ENCODE measurements around the gene CFHR4. TPM values are rescaled to one million over a fixed set of nuclear protein-coding genes. Genes with fewer than 3 reads are reported as not detected.
"Not testable (repeated sequence)": the region's sequence is repeated elsewhere in the genome, so short reads cannot be mapped to it uniquely, and the experiment has no call there.

CFHR4 gene
- polyA plus RNA-seq (ENCODE audit: insufficient read length in 3 of 3), result not detected
- long read RNA-seq, donor 1, result 0 reads
- long read RNA-seq, donor 2, result 0 reads
- long read RNA-seq, donor 3, result 0 reads
- long read RNA-seq, donor 4, result 0 reads
- long read RNA-seq, donor 5, result 0 reads
- long read RNA-seq, donor 6, result 0 reads
- long read RNA-seq, donor 7, result 0 reads
- long read RNA-seq, donor 8, result 0 reads
- long read RNA-seq, donor 9, result 0 reads
- long read RNA-seq, donor 10, result 0 reads
- long read RNA-seq, donor 11, result 0 reads
- long read RNA-seq, donor 12, result 0 reads
- long read RNA-seq, donor 13, result 0 reads
- long read RNA-seq, donor 14, result 0 reads
- long read RNA-seq, donor 15, result 0 reads
- long read RNA-seq, donor 16, result 0 reads

- no peak for DNase-seq
Measured at GRCh38 chr1:196887515-196888239, at the start of gene CFHR4. Gene CFHR4 (plus strand): TSS chr1:196888052. CDS start chr1:196888151, 99 bp downstream.

DNA sequence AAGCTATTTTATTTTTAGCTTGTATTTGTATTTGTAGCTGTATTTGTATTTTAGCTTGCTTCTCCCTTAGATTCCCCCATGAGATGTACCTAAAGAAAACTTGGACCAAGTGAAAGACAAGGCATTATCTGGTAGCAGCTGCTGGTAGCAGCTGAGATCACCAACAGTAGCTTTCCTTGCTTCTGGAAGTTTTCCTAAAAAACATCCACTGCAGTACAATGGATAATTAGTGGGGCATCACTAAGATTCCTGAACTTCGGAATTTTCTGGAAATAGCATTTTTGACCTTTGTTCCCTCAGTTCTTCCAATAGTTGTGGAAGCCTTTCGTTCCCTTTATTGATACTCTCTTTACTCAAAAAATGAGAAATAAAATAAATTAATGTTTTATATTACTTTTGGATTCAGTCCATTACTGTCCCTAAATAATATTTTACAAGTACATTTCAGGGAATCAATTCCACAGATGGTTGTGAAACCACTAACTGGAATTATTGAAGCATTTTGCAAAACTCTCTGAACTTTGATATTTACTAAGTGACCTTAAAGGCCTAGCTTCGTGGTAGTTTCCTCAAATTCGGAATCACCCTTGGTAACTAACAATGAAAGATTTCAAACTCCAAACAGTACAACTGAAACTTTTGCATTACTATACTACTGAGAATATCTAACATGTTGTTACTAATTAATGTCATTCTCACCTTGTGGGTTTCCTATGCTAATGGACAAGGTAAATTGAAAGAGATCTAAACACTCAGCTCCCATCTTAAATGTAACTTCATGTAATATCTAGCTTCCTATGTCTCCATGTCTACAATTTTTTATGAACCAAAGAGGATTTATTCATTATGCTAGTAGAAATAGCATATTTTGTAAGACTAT lies 38.0 kb upstream of the CFHR4 start:
- not testable (repeated sequence) for DNase-seq

DNA sequence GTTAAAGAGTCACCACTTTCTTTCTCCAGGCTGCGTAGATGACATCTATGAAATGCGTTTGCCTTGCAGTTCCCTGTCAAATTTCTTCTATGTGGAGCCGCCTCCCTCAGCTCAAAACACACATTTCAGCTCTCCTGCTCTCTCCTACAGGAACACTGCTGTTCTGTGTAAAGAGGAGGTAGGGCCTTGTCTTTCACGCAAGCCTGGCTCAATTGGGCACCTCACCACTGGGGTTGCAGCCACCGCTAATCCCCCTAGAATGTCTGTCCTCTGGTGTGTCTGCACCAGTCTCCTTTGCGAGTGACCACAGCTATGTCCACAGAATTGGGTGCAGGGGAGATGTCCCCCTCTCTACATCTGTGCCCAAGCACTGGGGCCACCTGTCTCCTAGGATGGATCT lies 31.8 kb upstream of the CFHR4 start:
- DNase-seq, result no peak

DNA sequence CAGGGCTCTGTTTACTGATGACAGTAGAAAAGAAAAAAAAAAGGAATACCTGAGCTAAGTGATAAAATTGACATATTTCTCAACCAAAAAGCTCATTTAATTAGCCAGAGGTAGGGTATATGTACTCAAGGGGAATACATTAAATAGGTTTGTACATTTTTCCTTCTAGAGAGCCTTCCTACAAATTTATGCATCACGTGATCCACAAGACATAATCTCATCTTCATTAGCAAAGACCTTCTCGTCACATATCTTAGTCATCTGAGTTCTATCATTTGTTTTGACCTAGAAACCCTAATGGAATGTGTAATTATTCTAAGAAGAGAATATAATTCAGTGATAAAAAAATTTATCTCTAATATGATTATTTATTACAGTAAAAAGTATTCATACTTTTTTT lies 30.7 kb upstream of the CFHR4 start:
- DNase-seq, result no peak

DNA sequence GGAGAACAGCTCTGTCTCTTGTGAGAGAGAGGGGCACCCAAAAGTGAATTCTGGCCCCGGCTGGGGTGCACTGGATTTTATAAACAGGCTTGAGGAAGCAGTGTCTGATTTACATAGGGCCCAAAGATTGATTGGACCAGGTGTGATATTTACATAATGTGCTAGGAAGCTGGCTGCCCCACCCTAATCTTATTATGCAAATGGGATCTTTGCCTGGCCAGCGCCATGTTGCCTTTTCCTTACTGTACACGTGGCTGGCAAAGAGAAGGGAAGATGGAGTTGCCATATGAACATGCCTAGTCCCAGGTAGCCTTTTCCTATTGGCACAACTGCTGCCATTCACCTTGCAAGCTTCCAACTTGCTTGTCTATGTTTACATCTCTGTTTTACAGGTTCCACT lies 29.0 kb upstream of the CFHR4 start:
- DNase-seq, result no peak

- no peak for DNase-seq
Measured at GRCh38 chr1:196860323-196860884, 27.4 kb upstream of the CFHR4 start.

DNA sequence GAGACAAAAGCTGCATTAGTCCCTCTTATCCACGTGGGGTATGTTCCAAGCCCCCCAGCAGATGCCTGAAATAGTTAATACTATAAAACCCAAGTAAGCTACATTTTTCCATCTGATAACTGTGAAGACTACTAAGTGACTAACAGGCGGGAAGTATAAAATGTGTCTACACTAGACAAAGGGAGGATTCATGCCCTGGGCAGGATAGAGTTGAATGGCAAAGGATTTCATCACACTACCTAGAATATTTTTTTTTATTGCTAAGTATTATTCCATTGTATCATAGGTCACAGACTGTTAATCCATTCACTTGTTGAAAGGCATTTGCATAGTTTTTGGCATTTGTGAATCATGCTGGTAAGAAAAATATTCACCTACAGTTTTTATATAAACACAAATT lies 26.4 kb upstream of the CFHR4 start:
- DNase-seq, result no peak

GRCh38 chr1:196866974-196867373 lies 20.9 kb upstream of the CFHR4 start:
- DNase-seq, result no peak

DNA sequence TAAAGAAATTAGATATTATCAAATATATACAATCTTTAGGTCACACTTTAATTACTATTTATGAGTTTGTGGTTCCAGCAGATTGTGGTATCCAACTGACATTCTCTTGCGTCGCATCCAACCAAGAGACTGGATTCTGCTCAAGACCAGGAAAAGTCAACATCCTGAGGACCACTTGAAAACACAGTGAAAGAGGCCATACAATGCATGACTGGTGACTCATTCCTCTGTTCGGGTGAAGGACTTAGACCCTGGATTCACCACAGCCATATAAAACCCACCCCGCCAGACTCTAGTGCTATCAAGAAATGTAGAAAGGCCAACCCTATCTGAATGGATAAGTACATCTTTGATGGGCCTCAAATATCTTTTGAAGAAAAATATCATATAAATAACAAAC lies 14.5 kb upstream of the CFHR4 start:
- DNase-seq, result no peak

GRCh38 chr1:196875935-196876334 lies 11.9 kb upstream of the CFHR4 start:
- no peak for DNase-seq

DNA sequence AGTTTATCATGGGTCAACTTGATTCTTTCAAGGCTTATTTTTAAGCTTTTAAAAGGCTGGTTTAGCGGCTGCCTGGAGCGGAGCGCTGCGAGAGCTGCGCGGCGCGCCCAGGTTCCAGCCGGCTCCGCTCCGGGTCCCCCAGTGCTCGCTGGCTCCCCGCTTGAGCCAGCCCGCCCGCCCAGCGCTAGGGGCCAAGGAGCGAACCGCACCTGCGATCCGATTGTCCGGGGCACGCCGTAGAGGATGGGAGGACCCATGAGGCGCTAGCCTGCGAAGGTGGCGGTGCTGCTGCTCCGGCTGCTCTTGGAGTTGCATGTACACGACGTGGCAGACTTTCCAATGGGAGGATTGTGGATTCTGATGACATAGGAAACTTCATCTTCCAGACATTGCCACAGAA lies 9.9 kb upstream of the CFHR4 start:
- peak; percentile 17 for DNase-seq

DNA sequence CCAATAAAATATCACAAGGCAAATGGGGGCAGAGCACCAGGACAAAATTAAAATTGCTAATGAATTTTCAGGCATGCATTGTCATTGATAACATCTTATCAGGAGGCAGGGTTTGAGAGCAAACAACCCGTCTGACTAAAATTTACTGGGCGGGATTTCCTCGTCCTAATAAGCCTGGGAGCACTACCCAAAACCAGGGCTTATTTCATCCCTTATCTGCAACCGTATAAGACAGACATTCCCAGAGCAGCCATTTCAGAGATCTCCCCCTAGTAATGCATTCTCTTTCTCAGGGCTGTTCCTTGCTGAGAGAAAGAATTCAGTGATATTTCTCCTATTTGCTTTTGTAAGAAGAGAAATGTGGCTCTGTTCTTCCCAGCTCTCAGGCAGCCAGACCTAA lies 1.3 kb upstream of the CFHR4 start:
- DNase-seq, result not testable (repeated sequence)

GRCh38 chr1:196890668-196891067 lies 2.8 kb downstream of the CFHR4 start:
- no peak for DNase-seq

DNA sequence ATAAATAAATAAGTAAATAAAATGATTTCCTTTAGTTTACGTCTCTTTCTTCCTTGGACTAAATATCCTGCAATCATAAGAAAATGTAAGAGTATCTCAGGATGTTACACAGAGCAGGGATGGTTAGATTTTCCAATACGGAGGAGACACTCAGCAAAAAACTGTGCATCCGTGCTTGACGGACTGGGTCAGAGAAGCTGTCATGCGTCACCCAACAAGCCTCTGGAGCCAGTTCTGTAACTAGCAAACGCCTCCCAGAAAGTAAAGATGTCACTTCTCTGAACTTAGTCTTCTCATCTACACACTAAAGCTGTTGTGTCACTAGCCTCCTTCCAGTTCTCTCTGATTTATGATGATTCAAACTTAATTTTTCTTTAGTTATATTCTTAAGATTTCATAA lies 3.4 kb downstream of the CFHR4 start:
- no peak for DNase-seq

DNA sequence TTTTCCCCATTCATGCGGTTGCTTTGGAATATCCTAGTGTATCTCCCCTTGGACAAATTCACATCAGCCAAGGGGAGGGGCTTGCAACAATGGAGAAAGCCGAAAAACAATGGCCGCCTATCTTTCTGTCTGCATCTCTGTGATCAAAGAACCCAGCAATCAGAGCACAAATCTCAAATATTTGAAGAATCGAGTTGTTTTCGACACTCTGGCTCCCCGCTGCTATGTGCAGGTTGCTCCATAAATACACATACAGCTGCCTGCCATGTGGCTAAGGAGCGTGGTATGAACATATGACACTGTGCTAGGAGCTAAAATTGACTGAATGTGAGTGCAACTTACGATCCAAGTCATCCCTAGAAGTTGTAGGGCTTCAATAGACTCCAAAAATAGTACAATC lies 8.5 kb downstream of the CFHR4 start:
- DNase-seq, result no peak

GRCh38 chr1:196897158-196897828 lies 9.4 kb downstream of the CFHR4 start:
- no peak for DNase-seq

- DNase-seq, result no peak
Measured at GRCh38 chr1:196902344-196902743, 14.5 kb downstream of the CFHR4 start.

- DNase-seq, result no peak
Measured at GRCh38 chr1:196910215-196910614, 22.4 kb downstream of the CFHR4 start.

DNA sequence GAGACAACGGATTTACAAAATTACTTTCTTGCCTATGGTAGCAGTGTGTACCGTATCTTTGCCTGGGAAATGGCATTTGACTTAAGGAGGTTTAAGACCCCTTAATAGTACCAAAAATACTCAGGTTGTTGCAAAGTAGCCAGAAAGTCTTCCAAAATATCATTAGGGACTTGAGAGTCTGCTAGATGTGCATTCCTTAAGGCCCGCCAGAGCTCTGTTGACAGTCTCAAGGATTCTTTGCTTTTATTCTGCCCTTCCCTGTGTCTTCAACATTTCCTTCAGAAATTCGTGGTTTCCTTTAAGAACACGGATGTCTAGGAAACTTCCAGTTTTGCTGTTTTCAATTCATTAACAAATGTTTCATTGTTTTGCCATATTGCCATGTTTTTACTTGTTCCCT lies 24.4 kb downstream of the CFHR4 start:
- not testable (repeated sequence) for DNase-seq

DNA sequence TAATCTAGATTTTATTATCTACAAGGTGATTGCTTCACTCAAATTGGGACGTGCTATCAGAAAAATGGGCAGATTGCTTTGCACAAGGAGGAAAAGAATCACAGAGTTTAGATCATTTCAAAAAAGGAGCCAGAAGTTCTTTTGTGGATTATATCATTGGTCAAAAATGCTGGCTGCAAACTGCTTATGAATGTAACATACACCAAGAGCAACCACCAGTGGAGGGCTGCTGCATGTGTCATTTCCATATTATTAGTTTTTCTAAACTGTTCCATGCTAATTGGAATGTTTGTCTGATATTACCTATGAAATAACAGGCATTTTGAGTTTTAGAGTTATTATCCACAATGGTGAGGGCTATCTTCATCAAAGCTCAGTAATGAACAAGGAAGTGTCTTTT lies 39.0 kb downstream of the CFHR4 start:
- not testable (repeated sequence) for DNase-seq

GRCh38 chr1:196932853-196933252 lies 45.0 kb downstream of the CFHR4 start:
- not testable (repeated sequence) for DNase-seq
